Uterus (tissue), 2 donors: ENCODE data around the gene WIPF1.

Experiments used
- CTCF ChIP-seq, 4 experiments: fragments of 200-600 bp in 2 of 4; fragments of 450-650 bp in 2 of 4; sonication (generic) in 2 of 4; IDR thresholded peaks; one replicate each; pipeline ENCODE4 v1.5.1; 2016 to 2019; ENCODE audit warnings: antibody characterized with exemption in 4 of 4, mild to moderate bottlenecking in 2 of 4, moderate library complexity in 1 of 4
- POLR2A ChIP-seq, 2 donors: fragments of 450-650 bp; IDR thresholded peaks; one replicate each; pipeline ENCODE4 v1.6.1; 2016; ENCODE audit warnings: antibody characterized with exemption in 2 of 2, mild to moderate bottlenecking in 1 of 2, moderate library complexity in 1 of 2

- TF ChIP-seq CTCF (IDR thresholded peaks at IDR 0.05) (no peak), POLR2A (IDR thresholded peaks at IDR 0.05) (no peak)
Measured at GRCh38 chr2:174613531-174613930, 15.9 kb upstream of the WIPF1 start.
